ENCODE measurements around the gene HPD.

DNA sequence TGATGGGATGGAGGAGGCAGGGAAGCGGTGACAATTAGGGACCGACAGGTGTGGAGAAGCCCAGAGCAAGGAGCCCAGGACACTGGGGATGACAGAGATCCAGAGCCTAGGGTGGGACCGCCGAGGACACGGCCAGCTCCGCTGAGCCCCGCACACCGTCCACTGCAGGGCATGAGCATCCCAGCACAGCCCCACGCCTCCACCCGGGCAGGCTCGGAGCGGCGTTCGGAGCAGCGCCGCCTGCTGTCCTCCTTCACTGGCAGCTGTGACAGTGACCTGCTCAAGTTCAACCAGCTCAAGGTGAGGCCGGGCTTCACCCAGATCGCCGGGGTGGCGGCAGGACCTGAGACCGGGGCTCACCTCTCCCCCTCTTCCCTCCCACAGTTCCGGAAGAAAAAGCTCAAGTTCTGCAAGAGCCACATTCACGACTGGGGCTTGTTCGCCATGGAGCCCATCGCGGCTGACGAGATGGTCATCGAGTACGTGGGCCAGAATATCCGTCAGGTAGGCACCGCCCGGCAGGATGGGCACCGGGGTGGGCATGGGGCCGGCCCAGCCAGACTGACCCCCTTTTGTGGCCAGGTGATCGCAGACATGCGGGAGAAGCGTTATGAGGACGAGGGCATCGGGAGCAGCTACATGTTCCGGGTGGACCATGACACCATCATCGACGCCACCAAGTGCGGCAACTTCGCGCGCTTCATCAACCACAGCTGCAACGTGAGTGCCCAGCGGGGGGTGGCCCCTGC is 31.1 kb downstream of the HPD start:
- TF ChIP-seq POLR2A (IDR thresholded peaks at IDR 0.05) = no peak
- TF ChIP-seq CTCF (IDR thresholded peaks at IDR 0.05) = no peak

Measured in uterus (tissue), 2 donors.